DOHH2 (cell line): ENCODE data around the gene C1QTNF5.

ENCODE experiments used
- EZH2phosphoT487 ChIP-seq: fragments of 200-600 bp; sonication (generic); IDR thresholded peaks from 2 replicates; pipeline ENCODE4 v1.6.1; 2017; ENCODE audit warnings: borderline replicate concordance, mild to moderate bottlenecking, antibody characterized with exemption, low read length, moderate library complexity, mixed read lengths
- TF ChIP-seq, protein P1 (sequence below): fragments of 200-600 bp; sonication (generic); IDR thresholded peaks from one replicate; pipeline ENCODE4 v1.5.1; 2014; ENCODE audit warnings: antibody characterized with exemption, mild to moderate bottlenecking, low read depth, low read length; ENCODE audit not compliant: poor library complexity, severe bottlenecking

DNA sequence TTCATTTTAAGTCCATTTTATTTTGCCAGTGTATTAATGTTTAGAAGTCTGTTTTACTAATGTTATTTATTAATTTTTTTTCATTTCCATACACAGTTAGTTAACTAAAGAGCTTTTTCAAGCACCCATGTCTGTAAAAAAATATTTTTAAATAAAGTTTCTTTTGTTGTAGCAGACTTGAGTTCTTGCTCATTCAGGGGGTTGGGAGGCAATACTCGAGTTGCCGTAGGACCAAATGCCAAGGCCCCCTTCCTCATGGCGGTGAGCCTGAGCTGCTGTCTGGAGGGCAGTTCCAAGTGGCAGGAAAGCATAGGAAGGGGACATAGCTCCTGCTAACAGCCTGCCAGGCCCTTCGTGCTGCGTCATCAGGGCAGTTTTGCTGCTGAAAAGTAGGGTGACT lies 32.7 kb downstream of the C1QTNF5 start:
- TF ChIP-seq, protein P1, sequence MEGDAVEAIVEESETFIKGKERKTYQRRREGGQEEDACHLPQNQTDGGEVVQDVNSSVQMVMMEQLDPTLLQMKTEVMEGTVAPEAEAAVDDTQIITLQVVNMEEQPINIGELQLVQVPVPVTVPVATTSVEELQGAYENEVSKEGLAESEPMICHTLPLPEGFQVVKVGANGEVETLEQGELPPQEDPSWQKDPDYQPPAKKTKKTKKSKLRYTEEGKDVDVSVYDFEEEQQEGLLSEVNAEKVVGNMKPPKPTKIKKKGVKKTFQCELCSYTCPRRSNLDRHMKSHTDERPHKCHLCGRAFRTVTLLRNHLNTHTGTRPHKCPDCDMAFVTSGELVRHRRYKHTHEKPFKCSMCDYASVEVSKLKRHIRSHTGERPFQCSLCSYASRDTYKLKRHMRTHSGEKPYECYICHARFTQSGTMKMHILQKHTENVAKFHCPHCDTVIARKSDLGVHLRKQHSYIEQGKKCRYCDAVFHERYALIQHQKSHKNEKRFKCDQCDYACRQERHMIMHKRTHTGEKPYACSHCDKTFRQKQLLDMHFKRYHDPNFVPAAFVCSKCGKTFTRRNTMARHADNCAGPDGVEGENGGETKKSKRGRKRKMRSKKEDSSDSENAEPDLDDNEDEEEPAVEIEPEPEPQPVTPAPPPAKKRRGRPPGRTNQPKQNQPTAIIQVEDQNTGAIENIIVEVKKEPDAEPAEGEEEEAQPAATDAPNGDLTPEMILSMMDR: no peak
- no peak for TF ChIP-seq EZH2phosphoT487
